Mesothelial cell of epicardium (in vitro differentiated cells): Measurements from ENCODE around the gene COL4A1. TPM values are rescaled to one million over a fixed set of nuclear protein-coding genes. Genes with fewer than 3 reads are reported as not detected.

Experiments used
- DNase-seq, 2 experiments: peaks; one replicate each; pipeline ENCODE4 v3.0.0; 2021; ENCODE audit warnings: low spot score in 2 of 2; ENCODE audit not compliant: unreplicated experiment in 2 of 2
- H3K27ac Mint-ChIP-seq: 2 replicates; pipeline ENCODE4 v1.8.0; 2021; ENCODE audit warnings: mixed read lengths
- H3K27me3 Mint-ChIP-seq: 2 replicates; pipeline ENCODE4 v1.8.0; 2021; ENCODE audit warnings: low read depth, mixed read lengths
- H3K36me3 Mint-ChIP-seq: 2 replicates; pipeline ENCODE4 v1.8.0; 2021; ENCODE audit warnings: mixed read lengths
- H3K4me1 Mint-ChIP-seq: 2 replicates; pipeline ENCODE4 v1.8.0; 2021; ENCODE audit warnings: mixed read lengths
- H3K4me3 Mint-ChIP-seq: 2 replicates; pipeline ENCODE4 v1.8.0; 2021; ENCODE audit warnings: mild to moderate bottlenecking, moderate library complexity, mixed read lengths
- H3K9me3 Mint-ChIP-seq: 2 replicates; pipeline ENCODE4 v1.8.0; 2021; ENCODE audit warnings: mixed read lengths
- CTCF ChIP-seq: fragments of 200-600 bp; sonication (generic); IDR thresholded peaks from one replicate; pipeline ENCODE4 v1.5.0; 2021; ENCODE audit warnings: antibody characterized with exemption; ENCODE audit not compliant: unreplicated experiment
- total RNA-seq: library from RNA; stranded (reverse); gene quantifications from 3 replicates; pipeline ENCODE4 v1.2.1, GENCODE V29; 2021

The COL4A1 gene
- total RNA-seq, 1 donor from 2014 or later: 362 TPM

GRCh38 chr13:110109140-110109783 lies 197.7 kb downstream of the COL4A1 start:
- Mint-ChIP-seq H3K9me3 (no peaks in the 10 kb centered on the region), H3K4me1 (peaks cover 16% of the 10 kb centered on the region), H3K27me3 (peaks cover 4% of the 10 kb centered on the region), H3K27ac (no peak overlapping the region), H3K4me3 (no peak overlapping the region), H3K36me3 (no peaks in the 10 kb centered on the region)
- DNase-seq: no peak
- no peak for TF ChIP-seq CTCF

GRCh38 chr13:110108348-110109139 lies 198.4 kb downstream of the COL4A1 start:
- DNase-seq: peak; percentile 50 to 77
- no peak overlapping the region for H3K4me3 Mint-ChIP-seq
- H3K9me3 Mint-ChIP-seq: no peaks in the 10 kb centered on the region
- no peaks in the 10 kb centered on the region for H3K36me3 Mint-ChIP-seq
- H3K4me1 Mint-ChIP-seq: peaks cover 16% of the 10 kb centered on the region
- no peaks in the 10 kb centered on the region for H3K27me3 Mint-ChIP-seq
- no peak overlapping the region for H3K27ac Mint-ChIP-seq
- TF ChIP-seq CTCF: no peak

- Mint-ChIP-seq H3K27me3 (no peaks in the 10 kb centered on the region), H3K36me3 (no peaks in the 10 kb centered on the region), H3K4me1 (peaks cover 16% of the 10 kb centered on the region), H3K9me3 (no peaks in the 10 kb centered on the region), H3K4me3 (no peak overlapping the region), H3K27ac (no peak overlapping the region)
- no peak for DNase-seq
- no peak for TF ChIP-seq CTCF
Observed at GRCh38 chr13:110107568-110108347, 199.2 kb downstream of the COL4A1 start.

DNA sequence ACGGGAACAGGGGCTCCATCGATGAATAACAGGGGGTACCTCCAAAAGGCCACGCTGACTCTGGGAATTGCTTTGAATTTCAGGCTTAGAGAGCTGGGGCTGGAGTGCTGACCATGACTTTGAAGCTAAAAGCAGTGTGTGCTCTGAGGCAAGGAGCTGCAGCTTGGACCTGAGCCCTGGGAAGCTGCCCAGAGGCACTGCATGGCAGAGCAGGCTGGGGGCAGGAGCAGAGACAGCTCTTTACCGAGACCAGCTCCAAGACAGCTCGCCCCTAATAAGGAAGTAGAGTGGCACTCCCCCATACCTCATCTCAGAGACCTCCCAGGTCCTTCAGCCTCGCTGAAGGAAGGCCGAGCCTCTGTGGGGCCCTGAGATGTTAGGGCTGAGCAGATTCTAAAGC lies 200.2 kb downstream of the COL4A1 start:
- no peaks in the 10 kb centered on the region for H3K27me3 Mint-ChIP-seq
- no peak overlapping the region for H3K4me3 Mint-ChIP-seq
- TF ChIP-seq CTCF: no peak
- no peaks in the 10 kb centered on the region for H3K36me3 Mint-ChIP-seq
- H3K27ac Mint-ChIP-seq: no peak overlapping the region
- H3K4me1 Mint-ChIP-seq: peaks cover 16% of the 10 kb centered on the region
- DNase-seq: no peak
- peaks cover 3% of the 10 kb centered on the region for H3K9me3 Mint-ChIP-seq

GRCh38 chr13:110105136-110105535 lies 201.8 kb downstream of the COL4A1 start:
- no peak for DNase-seq
- H3K27me3 Mint-ChIP-seq: no peaks in the 10 kb centered on the region
- H3K9me3 Mint-ChIP-seq: peaks cover 10% of the 10 kb centered on the region
- no peak for TF ChIP-seq CTCF
- peaks cover 16% of the 10 kb centered on the region for H3K4me1 Mint-ChIP-seq
- no peak overlapping the region for H3K4me3 Mint-ChIP-seq
- peaks cover 5% of the 10 kb centered on the region for H3K36me3 Mint-ChIP-seq
- H3K27ac Mint-ChIP-seq: no peak overlapping the region
